BE2C (cell line): ENCODE results near the gene QPCT.
"Not testable (repeated sequence)": the region's sequence is repeated elsewhere in the genome, so short reads cannot be mapped to it uniquely, and the experiment has no call there.

Experiments
- DNase-seq: peaks from one replicate; pipeline ENCODE4 v3.0.0-alpha.2; 2020
- H3K27me3 ChIP-seq: fragments of 250-450 bp; sonication (Bioruptor Pico); 2 replicates; pipeline ENCODE4 v1.5.1; 2020; ENCODE audit warnings: mild to moderate bottlenecking
- H3K36me3 ChIP-seq: fragments of 250-450 bp; sonication (Bioruptor Pico); 2 replicates; pipeline ENCODE4 v1.5.1; 2020; ENCODE audit warnings: mild to moderate bottlenecking
- H3K4me1 ChIP-seq: fragments of 250-450 bp; sonication (Bioruptor Pico); 2 replicates; pipeline ENCODE4 v1.5.1; 2020
- H3K4me3 ChIP-seq: 2 replicates; pipeline ENCODE4 v1.5.1; 2011; ENCODE audit warnings: low read depth, low read length
- H3K9me3 ChIP-seq: fragments of 250-450 bp; sonication (Bioruptor Pico); 2 replicates; pipeline ENCODE4 v1.5.1; 2020
- TF ChIP-seq, protein P1 (sequence below): IDR thresholded peaks from 2 replicates; pipeline ENCODE4 v1.5.1; 2012; ENCODE audit warnings: mild to moderate bottlenecking, low read depth, low read length

The QPCT gene

DNA sequence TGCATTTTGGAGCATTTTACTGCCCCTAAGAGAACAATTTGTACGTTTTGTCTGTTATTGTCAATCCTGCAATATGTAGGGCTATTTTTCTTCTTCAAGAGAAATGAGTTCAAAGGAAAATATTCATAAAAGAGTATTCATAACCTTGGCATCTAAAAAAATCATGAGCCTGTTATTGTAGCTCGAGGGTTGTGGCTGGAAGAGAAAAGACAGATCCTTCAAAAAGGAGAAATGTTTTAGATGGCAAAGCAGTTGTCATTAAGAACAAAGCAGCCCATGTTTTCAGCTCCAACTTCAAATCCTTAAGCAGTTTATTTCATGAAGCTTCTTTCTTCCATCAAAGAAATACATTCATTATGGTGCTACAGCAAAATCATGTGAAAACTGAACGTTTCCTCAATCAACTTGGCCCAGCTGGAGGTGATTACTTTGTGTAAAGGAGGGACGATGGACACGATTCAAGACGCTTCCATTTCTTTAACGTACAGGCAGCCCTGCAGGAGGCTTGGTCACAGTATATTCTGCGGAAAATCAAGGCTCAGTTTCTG is 31.4 kb downstream of the QPCT start:
- H3K27me3 ChIP-seq: no peaks in the 10 kb centered on the region
- no peak for DNase-seq
- H3K4me3 ChIP-seq: no peak overlapping the region
- H3K36me3 ChIP-seq: no peaks in the 10 kb centered on the region
- no peaks in the 10 kb centered on the region for H3K9me3 ChIP-seq
- TF ChIP-seq, protein P1, sequence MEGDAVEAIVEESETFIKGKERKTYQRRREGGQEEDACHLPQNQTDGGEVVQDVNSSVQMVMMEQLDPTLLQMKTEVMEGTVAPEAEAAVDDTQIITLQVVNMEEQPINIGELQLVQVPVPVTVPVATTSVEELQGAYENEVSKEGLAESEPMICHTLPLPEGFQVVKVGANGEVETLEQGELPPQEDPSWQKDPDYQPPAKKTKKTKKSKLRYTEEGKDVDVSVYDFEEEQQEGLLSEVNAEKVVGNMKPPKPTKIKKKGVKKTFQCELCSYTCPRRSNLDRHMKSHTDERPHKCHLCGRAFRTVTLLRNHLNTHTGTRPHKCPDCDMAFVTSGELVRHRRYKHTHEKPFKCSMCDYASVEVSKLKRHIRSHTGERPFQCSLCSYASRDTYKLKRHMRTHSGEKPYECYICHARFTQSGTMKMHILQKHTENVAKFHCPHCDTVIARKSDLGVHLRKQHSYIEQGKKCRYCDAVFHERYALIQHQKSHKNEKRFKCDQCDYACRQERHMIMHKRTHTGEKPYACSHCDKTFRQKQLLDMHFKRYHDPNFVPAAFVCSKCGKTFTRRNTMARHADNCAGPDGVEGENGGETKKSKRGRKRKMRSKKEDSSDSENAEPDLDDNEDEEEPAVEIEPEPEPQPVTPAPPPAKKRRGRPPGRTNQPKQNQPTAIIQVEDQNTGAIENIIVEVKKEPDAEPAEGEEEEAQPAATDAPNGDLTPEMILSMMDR: no peak
- H3K4me1 ChIP-seq: no peaks in the 10 kb centered on the region

DNA sequence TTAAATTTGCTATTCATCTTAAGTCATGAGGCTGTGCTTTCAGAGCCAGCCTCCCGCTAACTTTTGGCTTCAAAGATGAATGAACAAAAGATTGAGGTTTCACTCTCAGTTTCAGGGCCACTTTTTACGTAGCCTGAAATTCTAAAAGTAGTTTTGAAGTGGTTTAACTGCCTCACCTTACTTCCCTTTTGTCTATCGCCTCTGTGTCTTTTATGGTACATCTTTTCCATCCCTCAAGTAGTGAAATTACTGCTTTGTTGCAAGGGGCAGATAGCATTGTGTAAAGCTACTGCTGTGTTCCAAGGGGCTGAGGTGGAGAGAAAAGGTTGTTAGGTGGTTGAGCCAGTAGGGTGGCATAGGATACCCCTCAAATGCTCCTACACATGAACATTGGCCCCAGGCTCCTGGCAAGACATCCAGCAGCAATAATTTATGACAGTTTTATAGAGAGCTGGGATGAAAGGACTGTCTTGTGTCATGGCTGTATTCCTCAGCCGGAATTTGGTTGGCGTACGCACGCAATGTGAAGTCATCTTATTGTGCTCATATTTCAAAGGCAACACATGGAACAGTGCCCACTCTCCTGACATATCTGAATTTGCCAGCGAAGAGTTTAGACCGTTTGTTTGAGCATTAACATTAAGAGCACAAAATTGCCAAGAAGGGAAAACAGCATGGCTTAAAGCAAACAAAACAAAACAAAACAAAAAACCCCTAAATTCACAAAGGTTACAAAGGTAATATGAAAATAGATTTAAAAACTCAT is 32.2 kb downstream of the QPCT start:
- Histone ChIP-seq H3K36me3 (no peaks in the 10 kb centered on the region), H3K27me3 (no peaks in the 10 kb centered on the region), H3K4me3 (no peak overlapping the region), H3K4me1 (no peaks in the 10 kb centered on the region), H3K9me3 (no peaks in the 10 kb centered on the region)
- DNase-seq: no peak
- TF ChIP-seq, protein P1: no peak

DNA sequence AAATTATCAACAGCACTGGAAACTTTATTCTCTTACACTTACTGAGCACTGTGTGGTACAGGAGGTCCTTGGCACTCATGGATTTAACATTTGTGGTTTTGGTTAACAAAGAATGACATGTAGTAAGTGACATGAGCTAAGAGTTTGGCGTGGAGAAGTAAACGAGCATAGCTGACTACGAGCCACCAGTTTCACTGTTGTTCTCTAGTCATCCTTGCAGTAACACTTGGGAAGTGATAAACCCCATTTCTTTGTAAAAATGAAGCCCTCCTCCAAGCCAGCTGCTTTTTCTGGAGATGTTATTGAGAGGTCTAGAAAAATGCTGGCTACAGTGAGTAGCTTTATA is 32.7 kb downstream of the QPCT start:
- H3K9me3 ChIP-seq: no peaks in the 10 kb centered on the region
- H3K4me3 ChIP-seq: no peak overlapping the region
- H3K36me3 ChIP-seq: no peaks in the 10 kb centered on the region
- H3K4me1 ChIP-seq: no peaks in the 10 kb centered on the region
- no peaks in the 10 kb centered on the region for H3K27me3 ChIP-seq
- TF ChIP-seq, protein P1: no peak
- DNase-seq: no peak

DNA sequence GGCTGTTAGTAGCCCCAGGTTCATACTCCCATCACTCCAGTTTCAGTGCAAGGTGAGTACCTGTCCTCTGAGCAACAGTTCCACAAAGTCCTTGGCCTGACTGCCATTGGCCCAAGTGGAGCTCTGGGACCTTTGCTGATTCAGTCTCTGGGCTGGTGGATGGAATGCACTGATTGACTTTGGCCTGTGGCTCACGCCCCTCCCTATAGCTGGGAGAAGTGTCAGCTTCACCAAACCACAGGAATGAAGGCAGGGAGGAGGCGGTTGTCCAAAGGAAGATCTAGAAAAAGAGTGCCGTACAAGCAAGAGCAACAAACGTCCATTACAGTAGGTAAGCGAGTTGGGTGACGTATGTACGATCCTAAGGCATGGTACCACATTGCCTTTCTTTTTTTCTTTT is 34.0 kb downstream of the QPCT start:
- Histone ChIP-seq H3K27me3 (no peaks in the 10 kb centered on the region), H3K4me1 (no peaks in the 10 kb centered on the region), H3K9me3 (no peaks in the 10 kb centered on the region), H3K4me3 (no peak overlapping the region), H3K36me3 (no peaks in the 10 kb centered on the region)
- DNase-seq: no peak
- TF ChIP-seq, protein P1: no peak

DNA sequence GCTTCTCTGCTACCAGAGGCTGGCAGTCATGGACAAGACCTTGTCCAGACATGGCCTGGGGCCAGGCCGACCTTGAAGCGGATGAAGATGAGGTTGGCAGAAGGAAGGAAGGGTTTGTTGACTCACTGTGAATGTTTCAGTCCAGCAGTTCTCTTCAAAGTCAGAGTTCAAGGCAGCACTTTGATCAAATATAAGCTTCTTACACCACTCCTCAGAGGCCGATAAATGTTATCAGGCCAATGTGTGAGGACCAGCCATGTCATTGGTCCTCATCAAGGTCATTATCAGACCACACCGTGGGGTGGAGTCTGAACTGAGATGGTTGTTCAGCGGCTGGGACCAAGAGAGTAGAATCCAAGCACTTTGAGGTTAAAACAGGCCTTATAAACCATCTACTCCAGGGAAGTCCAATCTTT is 35.5 kb downstream of the QPCT start:
- H3K4me3 ChIP-seq: no peak overlapping the region
- H3K9me3 ChIP-seq: no peaks in the 10 kb centered on the region
- no peak for DNase-seq
- no peaks in the 10 kb centered on the region for H3K27me3 ChIP-seq
- TF ChIP-seq, protein P1: no peak
- no peaks in the 10 kb centered on the region for H3K4me1 ChIP-seq
- no peaks in the 10 kb centered on the region for H3K36me3 ChIP-seq

DNA sequence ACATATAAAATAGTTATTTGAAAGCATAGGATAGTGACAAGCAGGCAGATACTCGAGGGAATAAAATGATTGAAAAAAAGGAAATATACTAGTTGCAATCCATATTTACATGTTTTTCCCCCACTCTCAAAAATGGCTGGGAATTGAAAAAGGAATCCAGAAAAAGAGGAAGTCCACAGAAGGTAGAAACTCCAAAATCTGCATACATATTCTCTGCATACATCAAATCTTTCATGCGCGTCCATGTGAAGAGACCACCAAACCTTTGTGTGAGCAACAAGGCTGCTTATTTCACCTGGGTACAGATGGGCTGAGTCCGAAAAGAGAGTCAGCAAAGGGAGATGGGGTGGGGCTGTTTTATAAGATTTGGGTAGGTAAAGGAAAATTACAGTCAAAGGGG is 36.4 kb downstream of the QPCT start:
- H3K4me3 ChIP-seq, H3K36me3 ChIP-seq, H3K27me3 ChIP-seq, H3K4me1 ChIP-seq, DNase-seq, H3K9me3 ChIP-seq: not testable (repeated sequence)

DNA sequence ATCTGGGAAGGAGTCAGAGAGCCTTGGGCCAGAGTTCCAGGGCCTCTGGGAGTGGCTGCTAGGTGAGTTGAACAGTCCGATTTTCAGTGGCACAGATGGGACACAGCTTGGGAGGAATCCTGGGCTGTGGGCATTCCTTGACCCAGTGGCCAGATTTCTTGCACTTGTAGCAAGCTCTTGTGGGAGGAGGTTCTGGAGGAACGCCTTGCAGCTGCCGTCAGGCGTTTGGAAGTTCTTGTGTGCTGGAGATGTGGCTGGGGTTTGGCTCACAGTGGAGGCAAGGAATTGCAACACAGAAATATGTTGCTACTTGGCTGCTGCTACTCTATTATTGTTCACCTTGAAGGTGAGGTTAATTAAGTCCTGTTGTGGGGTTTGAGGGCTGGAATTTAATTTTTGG is 39.8 kb downstream of the QPCT start:
- H3K9me3 ChIP-seq, H3K4me3 ChIP-seq, DNase-seq, H3K27me3 ChIP-seq, H3K36me3 ChIP-seq: not testable (repeated sequence)
- H3K4me1 ChIP-seq: peaks cover 13% of the 10 kb centered on the region
